ENCODE measurements around the gene CHCHD3.
A peak's percentile ranks its signal among the peaks of the same experiment; 100 is the strongest.
"Not testable (repeated sequence)": the region's sequence is repeated elsewhere in the genome, so short reads cannot be mapped to it uniquely, and the experiment has no call there.

CHCHD3 gene

GRCh38 chr7:132943645-132944044, 138.2 kb downstream of the CHCHD3 start:
- DNase-seq: no peak

- no peak for DNase-seq
These were observed 139.2 kb downstream of the CHCHD3 start for GRCh38 chr7:132942701-132943100.

DNA sequence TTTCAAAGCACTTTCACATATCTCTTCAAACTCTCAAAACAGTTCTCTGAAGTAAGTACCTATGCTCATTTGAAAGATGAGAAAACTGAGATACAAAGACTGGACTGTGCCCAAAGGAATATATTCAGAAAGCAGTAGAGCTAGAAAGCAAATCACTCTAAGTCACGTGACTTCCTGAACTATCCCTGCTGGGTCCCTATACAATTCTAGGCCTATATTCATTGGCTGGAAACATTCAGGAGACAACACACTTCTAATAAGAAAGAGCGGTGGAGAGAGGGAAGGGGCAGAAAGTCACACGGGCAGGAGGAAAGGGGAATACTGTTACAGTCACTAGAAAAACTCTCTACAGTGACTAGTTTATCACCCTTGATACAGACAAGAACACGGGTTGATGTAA, 140.0 kb downstream of the CHCHD3 start:
- no peak for DNase-seq

- peak; percentile 55 to 65 for DNase-seq
These were observed 140.5 kb downstream of the CHCHD3 start for GRCh38 chr7:132941428-132941827.

- DNase-seq: no peak
These were observed 141.8 kb downstream of the CHCHD3 start for GRCh38 chr7:132940084-132940483.

- no peak for DNase-seq
These were observed 142.4 kb downstream of the CHCHD3 start for GRCh38 chr7:132939495-132939894.

GRCh38 chr7:132937286-132937685, 144.6 kb downstream of the CHCHD3 start:
- DNase-seq: no peak

DNA sequence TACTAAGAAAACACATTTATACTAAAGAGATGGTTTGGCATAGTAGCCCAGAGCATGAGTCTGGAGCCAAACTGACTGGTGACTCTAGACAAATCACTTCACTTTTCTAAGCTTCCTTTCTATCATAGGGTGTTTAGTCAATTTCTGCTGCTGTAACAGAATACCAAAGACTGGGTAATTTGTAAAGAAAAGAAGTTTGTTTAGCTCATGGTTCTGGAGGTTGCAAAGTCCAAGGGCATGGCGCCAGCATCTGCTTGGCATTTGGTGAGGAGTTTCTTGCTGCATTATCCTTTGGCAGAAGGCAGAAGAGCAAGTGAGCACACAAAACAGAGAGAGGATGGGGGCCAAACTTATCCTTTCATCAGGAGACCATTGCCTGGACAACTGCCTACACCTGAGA, 146.3 kb downstream of the CHCHD3 start:
- DNase-seq: no peak

DNA sequence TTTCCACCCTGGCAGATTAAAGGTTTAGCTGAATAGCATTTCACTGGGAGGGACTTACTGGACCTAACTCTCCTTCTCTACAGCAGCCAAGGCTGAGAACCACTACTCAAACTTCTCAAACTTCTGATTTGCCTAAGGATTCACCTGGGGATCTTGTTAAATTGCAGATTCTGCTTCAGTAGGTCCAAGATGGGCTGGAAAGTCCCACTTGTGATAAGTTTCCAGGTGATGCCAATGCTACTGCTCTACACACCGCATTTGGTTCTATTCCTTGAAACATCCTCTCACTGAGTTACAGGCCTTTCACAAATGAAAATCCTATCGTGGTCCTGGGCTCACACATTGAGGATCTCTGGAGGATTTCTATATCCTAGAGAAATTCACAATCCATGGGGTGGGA, 147.9 kb downstream of the CHCHD3 start:
- no peak for DNase-seq

GRCh38 chr7:132933072-132933458, 148.8 kb downstream of the CHCHD3 start:
- no peak for DNase-seq

GRCh38 chr7:132932296-132933071, 149.4 kb downstream of the CHCHD3 start:
- no peak for DNase-seq

DNA sequence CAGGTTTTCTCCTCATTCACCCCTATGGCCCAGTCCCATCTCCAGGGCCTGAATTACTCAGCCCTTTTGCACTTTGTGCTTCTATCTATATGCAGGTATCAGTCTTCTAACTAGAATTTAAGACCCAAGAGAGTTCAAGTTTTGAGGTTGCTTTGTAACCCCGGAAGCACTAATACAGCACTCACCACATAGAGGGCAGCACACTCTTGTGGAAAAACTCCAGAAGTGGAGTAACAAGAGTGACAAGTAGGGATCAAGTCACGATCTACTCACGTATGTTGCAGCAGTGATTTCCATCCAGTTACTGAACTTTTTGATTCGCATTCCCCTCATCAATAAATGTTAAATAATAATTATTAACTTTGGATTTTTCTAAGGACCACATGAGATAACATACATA, 151.0 kb downstream of the CHCHD3 start:
- DNase-seq: peak; percentile 36 to 48

DNA sequence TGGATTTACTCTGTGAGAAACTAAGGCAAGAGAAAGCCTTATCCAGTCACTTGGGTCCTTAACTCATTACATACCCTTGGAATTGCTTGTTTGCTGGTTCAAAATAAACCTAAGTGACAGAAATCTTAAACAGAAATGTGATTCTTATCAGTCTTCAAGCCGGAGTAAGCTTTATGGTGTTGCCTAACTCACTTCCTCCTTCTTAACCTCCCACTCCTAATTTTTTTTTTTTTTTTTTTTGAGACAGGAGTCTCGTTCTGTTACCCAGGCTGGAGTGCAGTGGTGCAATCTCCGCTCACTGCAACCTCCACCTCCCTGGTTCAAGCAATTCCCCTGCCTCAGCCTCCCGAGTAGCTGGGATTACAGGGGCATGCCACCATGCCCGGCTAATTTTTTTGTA, 151.9 kb downstream of the CHCHD3 start:
- peak; percentile 40 to 58 for DNase-seq

DNA sequence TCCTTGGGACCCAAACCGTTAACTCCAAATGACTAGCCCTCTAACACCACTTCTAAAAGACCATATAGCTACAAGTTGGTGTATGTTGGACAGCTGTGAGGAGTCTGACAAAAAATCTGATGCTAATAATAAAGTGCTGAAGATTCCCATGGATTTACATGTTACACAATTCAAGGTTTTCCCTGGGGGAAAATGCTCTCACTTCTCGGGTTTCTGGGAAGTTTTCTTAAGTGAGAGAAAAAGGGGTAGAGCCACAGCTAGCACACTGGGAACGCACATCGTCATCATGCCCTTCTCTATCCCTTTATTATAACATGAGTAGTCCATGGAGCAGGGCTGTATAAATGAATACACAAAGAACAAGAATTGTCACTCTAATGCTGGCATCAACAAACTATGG, 162.1 kb downstream of the CHCHD3 start:
- no peak for DNase-seq

DNA sequence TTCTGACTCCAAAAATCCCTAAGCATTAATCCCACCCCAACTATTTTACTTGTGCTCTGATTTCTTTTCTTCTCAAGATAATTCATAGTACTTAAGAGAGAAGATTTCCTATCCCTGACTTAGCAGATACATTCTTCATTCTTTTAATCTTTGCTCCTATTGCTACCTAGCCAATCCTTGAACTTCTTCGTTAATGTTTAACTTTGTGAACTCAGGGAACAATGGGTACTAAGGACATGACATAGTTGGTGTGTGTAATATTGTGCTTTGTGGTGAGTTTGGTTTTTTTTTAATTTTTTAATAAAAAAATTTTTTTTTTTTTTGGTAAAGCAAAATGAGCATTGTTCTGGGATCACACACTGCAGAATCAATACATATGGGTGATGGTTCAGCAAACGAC, 166.2 kb downstream of the CHCHD3 start:
- no peak for DNase-seq

GRCh38 chr7:132910657-132911056, 171.2 kb downstream of the CHCHD3 start:
- DNase-seq: no peak

- no peak for DNase-seq
These were observed 174.4 kb downstream of the CHCHD3 start for GRCh38 chr7:132907380-132907940.

- no peak for DNase-seq
These were observed 175.6 kb downstream of the CHCHD3 start for GRCh38 chr7:132906193-132906835.

GRCh38 chr7:132905136-132905535, 176.8 kb downstream of the CHCHD3 start:
- not testable (repeated sequence) for DNase-seq

GRCh38 chr7:132904209-132904608, 177.7 kb downstream of the CHCHD3 start:
- DNase-seq: no peak

DNA sequence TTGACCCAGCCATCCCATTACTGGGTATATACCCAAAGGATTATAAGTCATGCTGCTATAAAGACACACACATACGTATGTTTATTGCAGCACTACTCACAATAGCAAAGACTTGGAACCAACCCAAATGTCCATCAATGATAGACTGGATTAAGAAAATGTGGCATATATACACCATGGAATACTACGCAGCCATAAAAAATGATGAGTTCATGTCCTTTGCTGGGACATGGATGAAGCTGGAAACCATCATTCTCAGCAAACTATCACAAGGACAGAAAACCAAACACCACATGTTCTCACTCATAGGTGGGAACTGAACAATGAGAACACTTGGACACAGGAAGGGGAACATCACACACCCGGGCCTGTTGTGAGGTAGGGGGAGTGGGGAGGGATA, 179.6 kb downstream of the CHCHD3 start:
- DNase-seq: not testable (repeated sequence)

GRCh38 chr7:132901241-132901640, 180.6 kb downstream of the CHCHD3 start:
- DNase-seq: no peak

DNA sequence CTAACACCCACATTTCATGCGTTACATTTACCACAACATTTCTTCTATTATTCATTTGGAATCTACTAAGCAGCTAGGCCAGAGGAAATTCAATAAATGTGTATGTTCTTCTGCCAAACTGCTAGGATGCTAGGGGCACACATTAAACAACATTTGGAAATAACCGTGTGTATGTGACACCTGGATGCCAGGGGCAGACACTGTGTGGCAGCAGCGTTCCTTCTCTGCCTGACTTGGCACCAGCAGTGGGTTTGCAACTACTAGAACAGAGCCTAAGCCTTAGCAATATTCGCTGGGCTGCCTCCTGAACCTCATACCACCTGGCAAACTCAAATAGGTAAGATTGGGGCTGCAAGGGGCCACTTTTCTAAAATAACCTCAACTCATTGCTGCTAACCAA, 182.1 kb downstream of the CHCHD3 start:
- no peak for DNase-seq

GRCh38 chr7:132898641-132899175, 183.2 kb downstream of the CHCHD3 start:
- DNase-seq: not testable (repeated sequence)

Measured in Kasumi-1 (cell line).